GM21576 (cell line): ENCODE data around the gene CEP85L.

Experiments
- ATAC-seq: cut with Tn5 transposase; IDR thresholded peaks from one replicate; pipeline ENCODE4 v1.9.1; 2021; ENCODE audit warnings: mild to moderate bottlenecking, moderate library complexity; ENCODE audit not compliant: unreplicated experiment

CEP85L gene

GRCh38 chr6:118651282-118652050 is at the start of gene CEP85L:
Gene CEP85L, minus strand, starts transcription at chr6:118651591. Its CDS starts 322 bp downstream, at chr6:118651269.
- ATAC-seq: peak; percentile 78

- no peak for ATAC-seq
Observed at GRCh38 chr6:118700531-118700930, 49.1 kb upstream of the CEP85L start.

GRCh38 chr6:118697554-118697953 is 46.2 kb upstream of the CEP85L start:
- ATAC-seq: no peak

DNA sequence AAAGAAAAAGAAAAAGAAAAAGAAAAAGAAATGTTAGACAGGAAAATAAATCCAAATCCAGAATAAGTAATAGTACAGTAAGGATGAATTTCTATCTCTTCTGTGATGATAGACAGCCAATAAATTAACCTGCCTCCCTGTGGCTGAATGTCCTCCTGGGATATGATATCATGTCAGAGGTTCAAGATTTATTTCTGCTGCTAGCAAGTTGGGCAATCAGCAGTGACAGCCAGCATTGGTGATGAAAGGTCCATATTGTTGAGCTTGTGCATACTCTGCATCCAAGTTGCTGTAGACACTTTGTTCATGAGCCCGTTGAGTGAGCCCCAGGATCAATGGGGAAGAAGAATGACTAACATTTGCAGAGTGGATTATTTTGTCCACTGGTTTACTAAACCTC is 44.9 kb upstream of the CEP85L start:
- ATAC-seq: no peak

DNA sequence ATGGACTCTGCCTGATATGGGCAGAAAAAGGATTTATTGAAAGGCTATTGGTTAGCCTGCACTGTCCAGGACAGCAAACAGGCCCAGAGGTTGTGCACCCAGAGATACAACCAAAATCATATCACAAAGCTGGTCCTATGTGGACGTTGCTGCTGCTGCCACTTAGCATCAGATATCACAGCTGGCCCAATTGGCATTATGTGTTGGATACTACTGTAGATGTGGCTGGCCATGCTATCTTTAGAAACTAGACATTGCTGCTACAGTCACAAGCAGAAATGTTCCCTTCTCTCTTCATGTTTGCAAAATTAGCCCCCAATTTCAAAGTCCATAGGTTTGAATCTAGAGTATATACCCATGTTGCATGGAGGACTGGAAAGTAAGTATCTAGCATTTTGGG is 42.2 kb upstream of the CEP85L start:
- no peak for ATAC-seq

DNA sequence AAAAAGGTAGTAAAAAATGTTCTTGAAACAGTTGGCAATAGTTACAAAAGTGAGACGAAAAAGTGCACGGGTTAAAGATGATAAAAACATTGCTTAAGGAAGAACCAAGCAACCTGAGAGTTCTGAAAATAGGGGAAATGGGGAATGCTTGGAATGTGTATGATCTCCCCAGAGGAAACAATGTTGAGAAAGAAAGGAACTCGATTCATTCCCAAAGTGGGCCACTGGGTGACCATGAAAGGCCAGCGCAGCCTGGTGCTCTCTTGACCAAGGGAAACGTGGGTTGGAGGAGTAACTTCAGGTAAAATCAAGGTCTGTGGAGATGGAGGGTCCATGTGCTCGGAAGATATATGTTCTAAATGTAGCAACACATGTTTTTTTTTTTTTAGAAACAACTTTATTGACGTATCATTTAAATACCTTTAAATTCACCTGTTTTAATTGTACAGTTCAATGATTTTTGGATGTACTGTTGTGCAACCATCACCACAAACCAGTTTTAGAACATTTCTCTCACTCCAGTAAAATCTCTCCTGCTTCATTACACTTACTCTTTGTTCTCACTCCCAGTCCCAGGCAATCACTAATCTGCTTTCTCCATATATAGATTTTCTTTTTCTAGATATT is 34.5 kb upstream of the CEP85L start:
- ATAC-seq: no peak

- no peak for ATAC-seq
Observed at GRCh38 chr6:118683881-118684872, 32.8 kb upstream of the CEP85L start.

- ATAC-seq: no peak
Observed at GRCh38 chr6:118680452-118681095, 29.2 kb upstream of the CEP85L start.

DNA sequence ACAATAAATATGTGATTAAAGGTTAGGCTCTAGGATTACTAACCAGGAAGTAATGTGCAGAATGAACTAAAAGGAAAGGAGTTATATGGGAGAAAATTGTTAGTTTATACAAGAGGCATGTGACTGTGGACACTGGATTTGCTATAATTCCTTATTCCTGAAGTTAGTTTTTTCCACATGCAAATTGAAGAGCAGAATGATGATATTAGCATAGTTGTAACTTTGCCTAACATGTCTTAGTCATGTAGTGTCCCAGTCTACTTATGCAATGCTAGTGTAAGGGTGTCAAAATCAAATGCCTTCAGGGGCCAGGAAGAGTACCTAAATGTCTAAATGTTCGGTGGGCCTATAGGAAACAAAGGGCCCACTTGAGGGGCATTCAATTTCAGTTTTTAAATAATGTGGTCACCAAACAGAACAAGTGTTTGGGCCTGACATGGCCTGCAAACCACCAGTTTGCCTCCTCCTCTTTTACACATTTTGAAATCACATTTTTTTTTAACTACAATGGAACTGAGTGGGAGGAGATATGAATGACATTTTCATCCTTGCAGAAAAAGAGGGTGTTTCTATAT is 28.0 kb upstream of the CEP85L start:
- ATAC-seq: no peak

GRCh38 chr6:118678866-118679265 is 27.5 kb upstream of the CEP85L start:
- ATAC-seq: no peak

- ATAC-seq: no peak
Observed at GRCh38 chr6:118677193-118677592, 25.8 kb upstream of the CEP85L start.

DNA sequence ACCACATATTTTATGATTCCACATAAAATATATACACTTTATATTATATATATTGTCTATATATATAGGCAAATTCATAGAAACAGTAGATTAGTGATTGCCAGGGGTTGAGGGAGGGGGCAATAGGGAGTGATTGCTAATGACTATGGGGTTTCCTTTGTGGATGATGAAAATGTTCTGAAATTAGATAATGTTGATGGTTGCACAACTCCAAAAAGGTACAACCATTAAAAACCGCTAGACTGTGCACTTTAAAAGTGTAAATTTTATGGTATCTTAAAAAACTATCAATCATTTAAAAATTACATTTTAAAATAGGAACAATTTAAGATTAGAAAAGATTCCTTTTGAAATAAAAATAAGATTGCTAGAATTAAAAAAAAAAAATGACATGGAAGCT is 23.8 kb upstream of the CEP85L start:
- ATAC-seq: no peak

- ATAC-seq: no peak
Observed at GRCh38 chr6:118674772-118675171, 23.4 kb upstream of the CEP85L start.

- no peak for ATAC-seq
Observed at GRCh38 chr6:118672678-118673077, 21.3 kb upstream of the CEP85L start.

GRCh38 chr6:118669561-118669960 is 18.2 kb upstream of the CEP85L start:
- ATAC-seq: no peak

- ATAC-seq: no peak
Observed at GRCh38 chr6:118668761-118669385, 17.5 kb upstream of the CEP85L start.

- no peak for ATAC-seq
Observed at GRCh38 chr6:118667988-118668387, 16.6 kb upstream of the CEP85L start.

DNA sequence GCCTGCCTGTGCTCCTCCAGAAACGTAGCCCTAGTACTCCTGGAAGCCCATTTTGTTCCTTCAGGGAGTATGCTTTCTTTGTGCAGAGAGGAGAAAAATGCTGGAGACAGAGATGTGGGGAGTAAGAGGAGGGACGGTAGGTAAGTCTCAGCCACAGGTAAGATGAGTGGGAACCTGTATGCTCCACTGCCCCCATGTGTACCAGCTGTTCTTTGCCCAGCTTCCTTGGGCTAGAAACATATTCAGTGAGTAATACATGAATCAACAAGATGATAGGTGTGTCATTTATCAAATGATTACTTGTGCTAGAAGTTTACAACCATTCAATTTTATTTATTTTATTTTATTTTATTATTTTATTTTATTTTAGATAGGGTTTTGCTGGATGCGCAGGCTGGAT is 13.6 kb upstream of the CEP85L start:
- ATAC-seq: no peak

DNA sequence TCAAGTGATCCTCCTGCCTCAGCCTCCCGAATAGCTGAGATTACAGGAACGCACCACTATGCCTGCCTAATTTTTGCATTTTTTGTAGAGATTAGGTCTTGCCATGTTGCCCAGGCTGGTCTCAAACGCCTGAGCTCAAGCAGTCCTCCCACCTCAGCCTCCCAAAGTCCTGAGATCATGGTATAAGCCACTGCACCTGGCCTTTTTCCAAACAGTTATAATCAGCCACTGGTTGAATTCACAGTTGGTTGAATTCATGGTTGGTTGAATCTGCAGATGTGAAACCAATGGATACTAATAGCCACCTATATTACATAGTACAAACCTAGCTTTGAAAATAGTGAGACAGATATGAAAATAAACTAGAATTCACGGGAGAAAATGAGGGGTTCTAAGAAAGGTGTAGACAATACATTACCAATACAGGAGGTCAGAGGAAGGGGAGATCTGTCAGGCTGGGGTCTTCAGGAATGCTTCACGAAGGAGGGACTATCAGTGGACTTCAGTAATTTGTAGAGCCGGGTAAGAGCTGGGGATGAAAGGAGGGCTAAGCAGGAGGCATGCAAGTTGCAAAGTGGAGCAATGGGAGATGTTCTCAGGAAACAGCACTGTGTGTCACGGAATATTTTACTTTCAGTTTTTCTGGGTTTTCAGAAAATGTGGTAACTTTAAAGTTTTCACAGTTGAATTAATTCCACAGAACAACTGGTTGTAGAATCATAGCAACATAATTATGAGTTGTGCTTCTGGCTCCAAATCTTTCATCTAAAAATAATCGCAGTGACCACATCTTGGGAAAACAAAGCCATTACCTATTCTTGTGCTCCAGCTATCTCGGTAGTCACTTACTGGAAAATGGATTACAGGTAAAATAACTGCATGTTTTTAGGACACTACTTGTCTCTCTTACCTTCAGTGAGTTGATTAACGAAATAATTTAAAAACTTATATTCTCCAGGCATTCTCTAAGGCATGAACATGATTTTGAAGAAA is 12.9 kb upstream of the CEP85L start:
- no peak for ATAC-seq
